Measurements from ENCODE around the gene BTBD9. TPM values are rescaled to one million over a fixed set of nuclear protein-coding genes. Genes with fewer than 3 reads are reported as not detected.

Gene BTBD9
- total and polyA plus RNA-seq, 2 of the 13 experiments (the other 11 are each of a cell fraction or from before 2014, with no cell fraction given) = 1.2 to 3.0 TPM

GRCh38 chr6:38578075-38578474 is 61.7 kb downstream of the BTBD9 start (continued):
- TF ChIP-seq ADNP (CRISPR knock-in tag; IDR thresholded peaks at IDR 0.05) (no peak), ZNF749 (CRISPR knock-in tag; IDR thresholded peaks at IDR 0.05; ENCODE audit: borderline replicate concordance) (no peak), CBFB (CRISPR knock-in tag; IDR thresholded peaks at IDR 0.05) (no peak), FOSL1 (CRISPR knock-in tag; IDR thresholded peaks at IDR 0.05; ENCODE audit: borderline replicate concordance) (no peak), XBP1 (CRISPR knock-in tag; IDR thresholded peaks at IDR 0.05) (no peak), BCL6 (CRISPR knock-in tag; IDR thresholded peaks at IDR 0.05) (no peak), FUBP1 (CRISPR knock-in tag; IDR thresholded peaks at IDR 0.05; ENCODE audit: borderline replicate concordance) (no peak), ZNF232 (CRISPR knock-in tag; IDR thresholded peaks at IDR 0.05; ENCODE audit: borderline replicate concordance) (no peak), PAF1 (CRISPR knock-in tag; IDR thresholded peaks at IDR 0.05) (no peak), MTERF4 (CRISPR knock-in tag; IDR thresholded peaks at IDR 0.05) (no peak), POGZ (CRISPR knock-in tag; IDR thresholded peaks at IDR 0.05) (no peak), NONO (IDR thresholded peaks at IDR 0.05) (no peak), NONO (CRISPR knock-in tag; conservative IDR thresholded peaks at IDR 0.05) (no peak), SP4 (CRISPR knock-in tag; IDR thresholded peaks at IDR 0.05) (no peak)
